ENCODE measurements around the gene SHKBP1. TPM values are rescaled to one million over a fixed set of nuclear protein-coding genes. Genes with fewer than 3 reads are reported as not detected.

The SHKBP1 gene
- total and polyA plus RNA-seq, 2 of the 4 experiments (the other 2 are of a cell fraction): 15.6 to 94.0 TPM

DNA sequence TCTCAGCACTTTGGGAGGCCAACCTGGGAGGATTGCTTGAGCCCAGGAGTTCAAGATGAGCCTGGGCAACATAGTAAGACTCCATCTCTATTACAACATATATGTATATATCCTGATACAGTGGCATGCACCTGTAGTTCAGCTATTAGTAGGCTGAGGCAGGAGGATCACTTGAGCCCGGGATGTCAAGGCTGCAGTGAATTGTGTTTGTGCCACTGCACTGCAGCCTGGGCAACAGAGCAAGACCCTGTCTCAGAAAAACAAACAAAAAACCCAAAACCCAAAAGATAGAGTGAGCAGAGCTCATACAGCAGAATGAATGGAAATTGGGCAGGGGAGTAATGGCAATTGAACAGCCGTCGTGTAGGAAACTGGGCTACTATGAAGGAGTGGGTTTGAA lies 17.3 kb upstream of the SHKBP1 start:
- no TSS peak for BruUV-seq (replicated peaks)

More for the DNA sequence above, 17.3 kb upstream of the SHKBP1 start:
- no peak overlapping the region for H2AFZ ChIP-seq (replicated peaks; ENCODE audit: low read length, poor library complexity)
- H2BK20ac ChIP-seq (ENCODE audit: low read depth, low read length): no peak overlapping the region
- no peak overlapping the region for H3K18ac ChIP-seq (ENCODE audit: low read depth, low read length)
- no peaks in the 10 kb centered on the region for H3K9me3 ChIP-seq (ENCODE audit: control insufficient read depth, insufficient read depth, low read length)
- H2AK9ac ChIP-seq (replicated peaks; ENCODE audit: low read depth, low read length, poor library complexity): no peak overlapping the region
- no peak overlapping the region for H2BK15ac ChIP-seq (ENCODE audit: low read depth, low read length)
- ATAC-seq (ENCODE audit: low read depth) (no peak), DNase-seq (no peak)
- no peak overlapping the region for H3K14ac ChIP-seq (replicated peaks; ENCODE audit: low read depth, low read length)
- TF ChIP-seq, protein P1, sequence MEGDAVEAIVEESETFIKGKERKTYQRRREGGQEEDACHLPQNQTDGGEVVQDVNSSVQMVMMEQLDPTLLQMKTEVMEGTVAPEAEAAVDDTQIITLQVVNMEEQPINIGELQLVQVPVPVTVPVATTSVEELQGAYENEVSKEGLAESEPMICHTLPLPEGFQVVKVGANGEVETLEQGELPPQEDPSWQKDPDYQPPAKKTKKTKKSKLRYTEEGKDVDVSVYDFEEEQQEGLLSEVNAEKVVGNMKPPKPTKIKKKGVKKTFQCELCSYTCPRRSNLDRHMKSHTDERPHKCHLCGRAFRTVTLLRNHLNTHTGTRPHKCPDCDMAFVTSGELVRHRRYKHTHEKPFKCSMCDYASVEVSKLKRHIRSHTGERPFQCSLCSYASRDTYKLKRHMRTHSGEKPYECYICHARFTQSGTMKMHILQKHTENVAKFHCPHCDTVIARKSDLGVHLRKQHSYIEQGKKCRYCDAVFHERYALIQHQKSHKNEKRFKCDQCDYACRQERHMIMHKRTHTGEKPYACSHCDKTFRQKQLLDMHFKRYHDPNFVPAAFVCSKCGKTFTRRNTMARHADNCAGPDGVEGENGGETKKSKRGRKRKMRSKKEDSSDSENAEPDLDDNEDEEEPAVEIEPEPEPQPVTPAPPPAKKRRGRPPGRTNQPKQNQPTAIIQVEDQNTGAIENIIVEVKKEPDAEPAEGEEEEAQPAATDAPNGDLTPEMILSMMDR (conservative IDR thresholded peaks at IDR 0.05; ENCODE audit: low read depth, low read length): no peak
- TF ChIP-seq RFX5 (IDR thresholded peaks at IDR 0.05; ENCODE audit: low read depth, low read length): no peak
- H4K91ac ChIP-seq (ENCODE audit: insufficient read depth, low read depth, low read length): no peak overlapping the region
- H4K20me1 ChIP-seq (ENCODE audit: insufficient read depth, low read length): no peaks in the 10 kb centered on the region
- H3K9ac ChIP-seq (ENCODE audit: low read depth, low read length): no peak overlapping the region
- in situ Hi-C loops (cut with MboI; ENCODE audit: low sequenced_read_pairs): no loop called here
- WGBS, 2 experiments (ENCODE audit: extremely low coverage in 2 of 2, insufficient read length in 1 of 2): no CpG with 5 or more reads among the region's 3 CpGs
- no peak overlapping the region for H2BK5ac ChIP-seq (ENCODE audit: low read depth, low read length, poor library complexity, severe bottlenecking)
- H3K27ac ChIP-seq (ENCODE audit: insufficient read depth, low read length): no peak overlapping the region
- H2AK5ac ChIP-seq (ENCODE audit: low read depth, low read length): no peak overlapping the region
- intact Hi-C loops (cut with micrococcal nuclease): no loop called here
- no peak overlapping the region for H2BK120ac ChIP-seq (ENCODE audit: low read depth, low read length)
- no peak overlapping the region for H3K4ac ChIP-seq (ENCODE audit: low read depth, low read length)
- H3K56ac ChIP-seq (ENCODE audit: extremely low read depth, insufficient read depth, low read length): no peak overlapping the region
- dilution Hi-C loops (cut with HindIII; ENCODE audit: low sequenced_read_pairs, unreplicated experiment): no loop called here
- CTCF ChIA-PET: interaction anchor here (0.6 to 0.7 kb wide), 2 partner anchors 37 to 372 kb away, joined by 3 read pairs; no protein-coding TSS in a partner anchor
- no peaks in the 10 kb centered on the region for H3K79me1 ChIP-seq (ENCODE audit: low read depth in 1 of 2, low read length in 2 of 2)
- no peak overlapping the region for H4K8ac ChIP-seq (ENCODE audit: low read depth in 2 of 2, low read length in 2 of 2)
- H3K4me2 ChIP-seq (ENCODE audit: low read depth, low read length): no peak overlapping the region
- H3K9me1 ChIP-seq (ENCODE audit: insufficient read depth, low read length): no peaks in the 10 kb centered on the region
- POLR2A ChIA-PET (ENCODE audit: unreplicated experiment): interaction anchor here (1.1 kb wide), 1 partner anchor 43 kb away, joined by 3 read pairs; no protein-coding TSS in a partner anchor
- H3K4me3 ChIP-seq (ENCODE audit: insufficient read depth, low read depth, low read length): no peak overlapping the region
- H3K36me3 ChIP-seq (ENCODE audit: control insufficient read depth, insufficient read depth, low read length): no peaks in the 10 kb centered on the region
- no peak overlapping the region for H4K5ac ChIP-seq (ENCODE audit: low read depth, low read length)
- H3K23ac ChIP-seq (ENCODE audit: low read depth, low read length): no peak overlapping the region
- H3K27me3 ChIP-seq (ENCODE audit: control insufficient read depth, insufficient read depth, low read length): peaks cover 45% of the 10 kb centered on the region
- H3K4me1 ChIP-seq (ENCODE audit: control insufficient read depth, insufficient read depth, low read length): no peaks in the 10 kb centered on the region

All from IMR-90 (cell line).